ENCODE results near the gene TRIM10.
"Not testable (repeated sequence)": the region's sequence is repeated elsewhere in the genome, so short reads cannot be mapped to it uniquely, and the experiment has no call there.

Gene TRIM10

DNA sequence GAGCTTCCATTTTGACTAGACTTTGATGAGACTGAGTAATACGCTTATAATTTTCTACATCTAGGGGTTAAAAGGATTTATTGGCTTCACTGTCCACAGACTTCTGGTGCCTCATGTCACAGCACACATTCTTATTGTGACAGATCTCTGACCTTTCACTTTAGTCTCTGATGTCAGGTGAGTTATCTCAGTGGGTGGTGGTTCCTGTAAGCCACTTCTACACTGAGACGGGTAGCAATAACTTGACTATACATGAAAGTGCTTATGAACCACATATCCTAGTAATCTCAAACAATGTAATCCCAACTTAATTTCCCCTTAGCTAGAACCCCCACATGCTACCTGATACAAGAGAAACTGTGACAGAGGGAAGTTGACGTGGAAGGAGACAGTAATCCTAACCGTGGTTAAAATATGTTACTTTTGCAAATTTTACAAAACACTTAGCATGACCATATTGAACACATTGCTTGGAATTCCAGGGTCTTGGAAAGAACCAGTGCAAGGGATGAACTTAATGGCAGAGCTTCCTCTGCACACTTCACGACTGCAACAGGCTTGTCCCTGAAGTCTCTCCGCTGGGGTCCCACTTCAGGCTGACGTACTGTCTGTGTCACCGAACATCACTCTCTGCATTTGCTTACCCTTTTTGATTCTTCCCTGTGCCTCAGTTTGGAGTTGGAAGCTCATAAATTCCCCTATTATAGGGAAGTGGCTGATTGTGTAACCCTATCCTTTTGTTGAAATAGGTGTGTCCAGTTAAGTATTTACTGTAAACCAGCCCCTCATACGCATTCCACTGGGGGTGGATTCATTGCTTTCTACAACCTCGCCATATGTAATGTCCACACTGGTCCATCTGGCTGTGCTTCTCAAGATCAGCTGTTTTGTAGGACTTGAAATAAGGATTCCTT lies 31.5 kb downstream of the TRIM10 start:
- no peak for DNase-seq (ENCODE audit: low spot score)

DNA sequence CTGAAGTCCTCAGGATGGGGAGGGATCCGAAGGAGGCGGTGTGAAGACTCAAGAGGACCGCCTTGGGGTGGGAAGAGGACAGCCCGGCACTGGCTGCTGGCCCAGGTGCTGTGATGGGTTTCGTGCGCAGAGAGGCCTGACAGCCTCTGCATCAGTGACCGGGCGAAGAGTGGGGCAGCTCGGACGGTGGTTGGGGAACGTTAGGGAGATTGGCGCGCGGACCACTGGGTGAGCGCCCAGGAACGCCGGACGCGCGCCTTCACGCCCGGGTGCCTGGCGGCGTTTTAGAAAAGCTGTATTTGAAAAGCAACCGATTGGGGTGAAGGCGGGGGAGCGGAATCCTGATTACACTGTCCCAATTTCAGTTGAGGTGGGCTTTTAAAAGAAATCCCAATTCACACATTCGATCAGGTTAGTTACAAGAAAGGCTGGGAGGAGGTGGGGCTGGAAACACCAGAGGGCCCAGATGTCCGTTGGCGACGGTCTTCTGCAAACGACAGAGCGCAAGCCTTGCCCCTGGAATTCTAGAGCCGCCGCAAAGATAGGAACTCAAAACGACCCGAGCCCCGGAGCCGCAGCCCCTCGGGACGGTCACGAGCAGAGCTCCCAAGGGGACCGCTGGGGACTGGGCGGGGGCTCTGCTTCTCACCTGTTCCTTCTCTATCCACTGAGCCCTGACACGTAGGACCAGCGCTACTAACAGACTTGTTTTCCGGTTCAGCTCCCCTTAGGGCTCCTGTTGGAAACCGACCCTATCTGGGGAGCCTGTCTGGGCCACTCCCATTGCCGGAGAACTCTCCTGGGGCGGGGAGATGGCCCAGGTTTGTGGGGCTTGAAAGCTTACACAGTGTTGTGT lies 33.5 kb downstream of the TRIM10 start:
- no peak for DNase-seq (ENCODE audit: low spot score)

DNA sequence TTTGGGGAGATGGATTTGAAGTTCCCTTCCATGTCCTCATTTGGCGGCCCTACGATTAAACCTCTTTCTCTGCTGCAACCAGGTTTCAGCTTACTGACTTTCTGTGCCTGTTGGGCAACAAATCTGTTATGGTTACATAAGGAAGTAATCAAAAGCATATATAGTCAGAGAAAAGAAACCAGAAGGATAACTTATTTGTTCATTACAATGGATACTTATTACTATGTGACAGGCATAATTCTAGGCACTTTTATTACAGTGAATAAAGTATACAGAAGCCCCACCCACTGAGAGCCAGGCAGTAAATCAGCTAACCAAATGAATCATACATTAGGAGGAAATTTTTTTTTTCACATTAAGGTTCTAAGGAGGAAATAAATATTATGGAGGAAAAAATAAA lies 38.5 kb downstream of the TRIM10 start:
- DNase-seq (ENCODE audit: low spot score): no peak

- no peak for DNase-seq (ENCODE audit: low spot score)
Measured at GRCh38 chr6:30121446-30122366, 39.3 kb downstream of the TRIM10 start.

DNA sequence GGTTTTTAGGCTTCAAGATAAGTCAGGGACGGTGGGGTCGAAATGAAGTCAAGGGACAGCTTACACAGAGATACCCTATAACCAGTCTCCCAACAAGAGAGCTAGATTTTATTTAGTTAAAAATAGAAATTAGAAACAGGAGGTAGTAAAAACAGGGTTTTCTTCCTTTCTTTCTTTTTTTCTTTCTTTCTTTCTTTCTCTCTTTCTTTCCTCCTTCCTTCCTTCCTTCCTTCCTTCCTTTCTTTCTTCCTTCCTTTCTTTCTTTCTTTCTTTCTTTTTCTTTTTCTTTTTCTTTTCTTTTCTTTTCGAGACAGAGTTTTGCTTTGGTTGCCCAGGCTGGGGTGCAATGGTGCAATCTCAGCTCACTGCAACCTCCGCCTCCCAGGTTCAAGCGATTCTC lies 42.3 kb downstream of the TRIM10 start:
- DNase-seq (ENCODE audit: low spot score): not testable (repeated sequence)

DNA sequence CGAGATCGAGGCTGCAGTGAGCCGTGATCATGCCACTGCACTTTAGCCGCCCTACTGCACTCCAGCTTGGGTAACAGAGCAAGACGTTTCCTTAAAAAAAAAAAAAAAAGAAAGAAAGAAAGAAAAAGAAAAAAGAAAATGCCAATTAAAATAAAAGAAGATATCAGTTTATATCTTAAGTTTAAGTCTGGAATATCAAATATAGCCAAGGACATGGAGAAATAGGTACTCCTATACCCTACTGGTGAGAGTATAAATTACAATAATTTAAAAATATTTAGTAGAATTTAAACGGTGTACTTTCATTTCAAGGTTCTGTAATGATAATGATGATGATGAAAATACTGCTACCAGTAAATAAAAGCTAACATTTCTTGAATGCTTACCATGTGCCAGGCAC lies 44.3 kb downstream of the TRIM10 start:
- no peak for DNase-seq (ENCODE audit: low spot score)

DNA sequence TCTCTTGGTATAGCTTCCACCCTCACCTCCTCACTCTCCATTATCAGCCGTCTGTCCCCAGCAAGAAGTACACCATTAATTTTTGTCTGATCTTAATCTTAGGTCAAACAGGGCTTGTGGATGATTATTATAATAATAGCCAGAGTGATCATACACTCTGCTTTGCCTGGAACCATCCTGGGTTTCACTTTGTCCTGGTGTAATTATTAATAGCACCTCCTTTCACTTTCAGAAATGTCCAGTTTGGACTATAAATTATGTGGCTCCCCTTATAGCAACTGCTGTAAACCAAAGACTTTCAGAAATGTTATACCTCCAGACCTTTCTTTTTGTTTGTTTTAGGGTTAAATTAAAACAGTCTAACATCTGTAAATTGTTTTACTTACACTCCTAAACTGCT lies 47.2 kb downstream of the TRIM10 start:
- no peak for DNase-seq (ENCODE audit: low spot score)

- DNase-seq (ENCODE audit: low spot score): no peak
Measured at GRCh38 chr6:30113003-30113759, 47.8 kb downstream of the TRIM10 start, which contains the start of gene TRIM31. Gene TRIM31 (minus strand): TSS chr6:30113090. CDS start chr6:30112805, 285 bp downstream.

DNA sequence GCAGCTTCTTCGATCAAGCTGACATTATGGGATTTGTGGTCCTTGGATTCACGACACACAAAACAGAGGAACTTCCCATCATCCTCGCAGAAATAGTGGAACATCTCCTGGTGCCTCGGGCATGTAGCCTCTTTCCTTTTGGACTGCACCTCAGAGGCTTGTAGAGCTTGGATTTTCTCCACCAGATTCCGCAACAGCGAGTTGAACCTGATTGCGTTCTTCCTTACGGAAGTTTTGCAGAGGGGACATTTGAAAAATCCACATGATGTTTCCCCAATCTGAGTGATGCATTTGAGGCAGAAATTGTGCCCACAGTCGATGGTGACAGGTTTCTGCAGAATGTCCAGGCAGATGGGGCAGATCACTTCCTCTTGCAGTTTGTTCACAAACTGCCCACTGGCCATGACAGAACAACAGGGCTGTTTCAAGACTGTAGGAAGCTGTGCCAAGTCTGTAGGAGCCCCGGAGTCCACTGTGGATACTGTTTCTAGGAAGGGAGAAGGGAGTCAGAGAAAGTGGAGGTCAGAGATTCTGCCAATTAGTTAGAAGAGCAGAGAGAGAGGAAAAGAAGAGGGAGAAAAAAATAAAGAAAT lies 48.5 kb downstream of the TRIM10 start:
- DNase-seq (ENCODE audit: low spot score): no peak

GRCh38 chr6:30111266-30111856 lies 49.6 kb downstream of the TRIM10 start:
- DNase-seq (ENCODE audit: low spot score): no peak

- no peak for DNase-seq (ENCODE audit: low spot score)
Measured at GRCh38 chr6:30104661-30105060, 56.4 kb downstream of the TRIM10 start.

DNA sequence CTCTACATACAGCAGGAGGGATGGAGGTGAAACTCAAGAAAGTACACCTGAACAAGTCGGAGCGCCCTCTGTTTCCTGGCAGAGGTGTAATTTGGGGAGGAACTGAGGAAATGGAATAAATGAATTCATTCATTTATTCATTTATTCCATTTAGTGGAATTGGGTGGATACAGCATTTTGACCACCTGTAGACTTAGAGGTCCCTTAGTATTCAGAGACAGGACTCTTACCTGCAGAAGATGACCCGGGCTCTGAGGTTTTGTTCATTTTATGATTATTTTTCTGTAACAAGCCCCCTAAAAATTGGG lies 57.2 kb downstream of the TRIM10 start:
- no peak for DNase-seq (ENCODE audit: low spot score)

GRCh38 chr6:30102970-30103871 lies 57.8 kb downstream of the TRIM10 start:
- peak; percentile 70 for DNase-seq (ENCODE audit: low spot score)

DNA sequence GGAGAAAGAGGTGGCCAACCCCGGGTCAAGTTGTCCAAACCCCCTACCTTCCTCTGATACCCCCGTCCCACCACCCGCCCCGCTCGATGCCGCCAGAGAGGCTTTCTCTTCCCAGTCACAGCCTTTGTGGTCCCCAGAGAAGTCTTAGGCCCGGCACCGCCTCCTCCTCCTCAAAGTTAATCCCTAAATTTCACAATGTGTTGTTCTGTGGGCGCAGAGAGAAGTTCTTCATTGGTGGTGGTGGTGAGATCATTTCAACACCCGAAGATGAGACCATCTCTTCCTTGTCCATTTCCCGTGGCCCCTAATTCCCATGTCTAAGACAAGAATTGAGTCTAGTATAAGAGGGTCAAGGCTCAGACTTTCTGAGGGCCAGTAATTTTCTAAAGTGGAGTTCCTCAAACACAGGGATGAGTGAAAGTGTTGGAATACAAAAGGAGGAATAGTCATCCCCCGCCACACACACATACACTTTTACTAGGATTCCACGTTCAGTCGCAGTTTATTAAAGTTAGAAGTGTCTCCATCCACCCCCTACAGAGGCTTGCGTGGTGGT lies 58.5 kb downstream of the TRIM10 start:
- DNase-seq (ENCODE audit: low spot score): no peak

Data from HuH-7.5 (cell line).